ENCODE data around the gene SVIL. TPM values are rescaled to one million over a fixed set of nuclear protein-coding genes. Genes with fewer than 3 reads are reported as not detected.
"Not testable (repeated sequence)": the region's sequence is repeated elsewhere in the genome, so short reads cannot be mapped to it uniquely, and the experiment has no call there.

Gene SVIL
- total and polyA plus RNA-seq, 4 donors: 3.1 to 26.0 (median 9.4) TPM

- not testable (repeated sequence) for DNase-seq (ENCODE audit: low spot score); H3K27ac ChIP-seq (ENCODE audit: low read depth in 1 of 2, low read length in 2 of 2); H3K9me3 ChIP-seq (ENCODE audit: control insufficient read depth in 4 of 4, low read length in 3 of 4); H3K4me3 ChIP-seq (ENCODE audit: low read depth in 1 of 3, low read length in 3 of 3); H3K9ac ChIP-seq (ENCODE audit: low read depth in 1 of 2, low read length in 2 of 2); H3K4me1 ChIP-seq (ENCODE audit: control insufficient read depth in 4 of 4, insufficient read depth in 4 of 4, low read length in 3 of 4); H3K27me3 ChIP-seq (ENCODE audit: control insufficient read depth in 4 of 4, insufficient read depth in 4 of 4, low read length in 3 of 4)
- 88% methylated on average over 8 of the region's 8 CpGs for WGBS
- H3K36me3 ChIP-seq (ENCODE audit: control insufficient read depth in 4 of 4, insufficient read depth in 3 of 4, low read depth in 1 of 4, low read length in 3 of 4): peaks cover 9 to 46% (median 25%) of the 10 kb centered on the region in 4 donors
These were observed 150.1 kb downstream of the SVIL start for GRCh38 chr10:29484677-29485076.

DNA sequence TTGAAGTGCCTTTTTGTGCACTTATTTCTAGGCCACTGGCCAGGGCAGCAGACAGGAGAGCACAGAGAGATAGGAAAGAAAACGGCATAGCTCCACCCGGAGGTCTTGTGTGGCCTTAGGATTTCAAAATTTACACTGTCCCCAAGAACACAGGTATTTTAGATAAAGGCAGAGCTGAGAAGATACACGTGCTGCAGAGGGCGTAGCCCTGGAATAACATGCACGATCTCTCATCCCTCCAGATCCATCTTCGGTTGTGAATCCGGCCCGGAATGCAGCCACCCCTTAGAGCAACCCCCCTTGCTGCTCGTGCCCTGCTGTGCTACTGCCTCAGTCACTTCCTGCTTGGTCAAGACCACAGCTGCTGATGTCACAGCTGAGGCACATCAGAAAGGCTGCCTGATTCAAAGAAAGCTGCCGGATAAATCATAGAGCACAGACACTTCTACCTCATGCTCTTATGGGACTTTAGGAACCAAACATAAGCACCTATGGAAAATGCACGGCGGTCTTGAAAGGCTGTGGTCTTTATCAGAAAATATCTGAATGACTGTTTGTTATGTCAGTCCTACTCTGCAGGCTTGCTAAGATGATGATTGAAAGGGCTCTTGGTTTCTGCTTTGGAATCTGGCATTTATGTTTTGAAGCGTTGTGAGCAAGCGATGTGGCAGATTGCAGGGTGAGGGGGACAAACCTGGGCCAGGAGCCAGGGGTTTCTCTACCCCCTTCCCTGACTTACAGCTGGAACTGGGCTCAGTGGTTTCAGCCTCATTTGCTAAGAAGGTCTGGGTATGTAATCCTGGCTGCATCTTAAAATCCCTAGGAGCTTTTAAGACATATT, 152.0 kb downstream of the SVIL start:
- peaks cover 2 to 7% (median 3%) of the 10 kb centered on the region in 4 donors for H3K4me1 ChIP-seq (ENCODE audit: control insufficient read depth in 4 of 4, insufficient read depth in 4 of 4, low read length in 3 of 4)
- no peaks in the 10 kb centered on the region for H3K27me3 ChIP-seq (ENCODE audit: control insufficient read depth in 4 of 4, insufficient read depth in 4 of 4, low read length in 3 of 4)
- TF ChIP-seq NR2F2 (IDR thresholded peaks at IDR 0.05) (no peak), EGR1 (IDR thresholded peaks at IDR 0.05; ENCODE audit: low read depth in 2 of 2) (no peak), FOXA2 (IDR thresholded peaks at IDR 0.05) (no peak), JUND (IDR thresholded peaks at IDR 0.05) (no peak), HNF4G (IDR thresholded peaks at IDR 0.05) (no peak), YY1 (IDR thresholded peaks at IDR 0.05) (no peak), RAD21 (IDR thresholded peaks at IDR 0.05) (no peak), RXRA (IDR thresholded peaks at IDR 0.05) (no peak), GABPA (IDR thresholded peaks at IDR 0.05 in 1 of 2, conservative IDR thresholded peaks at IDR 0.05 in 1 of 2) (no peak), SP1 (IDR thresholded peaks at IDR 0.05) (no peak), TAF1 (conservative IDR thresholded peaks at IDR 0.05) (no peak)
- TF ChIP-seq, protein P1, sequence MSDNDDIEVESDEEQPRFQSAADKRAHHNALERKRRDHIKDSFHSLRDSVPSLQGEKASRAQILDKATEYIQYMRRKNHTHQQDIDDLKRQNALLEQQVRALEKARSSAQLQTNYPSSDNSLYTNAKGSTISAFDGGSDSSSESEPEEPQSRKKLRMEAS (IDR thresholded peaks at IDR 0.05): no peak
- TF ChIP-seq, protein P2, sequence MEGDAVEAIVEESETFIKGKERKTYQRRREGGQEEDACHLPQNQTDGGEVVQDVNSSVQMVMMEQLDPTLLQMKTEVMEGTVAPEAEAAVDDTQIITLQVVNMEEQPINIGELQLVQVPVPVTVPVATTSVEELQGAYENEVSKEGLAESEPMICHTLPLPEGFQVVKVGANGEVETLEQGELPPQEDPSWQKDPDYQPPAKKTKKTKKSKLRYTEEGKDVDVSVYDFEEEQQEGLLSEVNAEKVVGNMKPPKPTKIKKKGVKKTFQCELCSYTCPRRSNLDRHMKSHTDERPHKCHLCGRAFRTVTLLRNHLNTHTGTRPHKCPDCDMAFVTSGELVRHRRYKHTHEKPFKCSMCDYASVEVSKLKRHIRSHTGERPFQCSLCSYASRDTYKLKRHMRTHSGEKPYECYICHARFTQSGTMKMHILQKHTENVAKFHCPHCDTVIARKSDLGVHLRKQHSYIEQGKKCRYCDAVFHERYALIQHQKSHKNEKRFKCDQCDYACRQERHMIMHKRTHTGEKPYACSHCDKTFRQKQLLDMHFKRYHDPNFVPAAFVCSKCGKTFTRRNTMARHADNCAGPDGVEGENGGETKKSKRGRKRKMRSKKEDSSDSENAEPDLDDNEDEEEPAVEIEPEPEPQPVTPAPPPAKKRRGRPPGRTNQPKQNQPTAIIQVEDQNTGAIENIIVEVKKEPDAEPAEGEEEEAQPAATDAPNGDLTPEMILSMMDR (IDR thresholded peaks at IDR 0.05; ENCODE audit: low read depth, low read length, missing input control): no peak
- TF ChIP-seq, protein P3, sequence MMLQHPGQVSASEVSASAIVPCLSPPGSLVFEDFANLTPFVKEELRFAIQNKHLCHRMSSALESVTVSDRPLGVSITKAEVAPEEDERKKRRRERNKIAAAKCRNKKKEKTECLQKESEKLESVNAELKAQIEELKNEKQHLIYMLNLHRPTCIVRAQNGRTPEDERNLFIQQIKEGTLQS (IDR thresholded peaks at IDR 0.05): no peak
- TF ChIP-seq, protein P4, sequence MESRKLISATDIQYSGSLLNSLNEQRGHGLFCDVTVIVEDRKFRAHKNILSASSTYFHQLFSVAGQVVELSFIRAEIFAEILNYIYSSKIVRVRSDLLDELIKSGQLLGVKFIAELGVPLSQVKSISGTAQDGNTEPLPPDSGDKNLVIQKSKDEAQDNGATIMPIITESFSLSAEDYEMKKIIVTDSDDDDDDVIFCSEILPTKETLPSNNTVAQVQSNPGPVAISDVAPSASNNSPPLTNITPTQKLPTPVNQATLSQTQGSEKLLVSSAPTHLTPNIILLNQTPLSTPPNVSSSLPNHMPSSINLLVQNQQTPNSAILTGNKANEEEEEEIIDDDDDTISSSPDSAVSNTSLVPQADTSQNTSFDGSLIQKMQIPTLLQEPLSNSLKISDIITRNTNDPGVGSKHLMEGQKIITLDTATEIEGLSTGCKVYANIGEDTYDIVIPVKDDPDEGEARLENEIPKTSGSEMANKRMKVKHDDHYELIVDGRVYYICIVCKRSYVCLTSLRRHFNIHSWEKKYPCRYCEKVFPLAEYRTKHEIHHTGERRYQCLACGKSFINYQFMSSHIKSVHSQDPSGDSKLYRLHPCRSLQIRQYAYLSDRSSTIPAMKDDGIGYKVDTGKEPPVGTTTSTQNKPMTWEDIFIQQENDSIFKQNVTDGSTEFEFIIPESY (IDR thresholded peaks at IDR 0.05): no peak
- TF ChIP-seq, protein P5, sequence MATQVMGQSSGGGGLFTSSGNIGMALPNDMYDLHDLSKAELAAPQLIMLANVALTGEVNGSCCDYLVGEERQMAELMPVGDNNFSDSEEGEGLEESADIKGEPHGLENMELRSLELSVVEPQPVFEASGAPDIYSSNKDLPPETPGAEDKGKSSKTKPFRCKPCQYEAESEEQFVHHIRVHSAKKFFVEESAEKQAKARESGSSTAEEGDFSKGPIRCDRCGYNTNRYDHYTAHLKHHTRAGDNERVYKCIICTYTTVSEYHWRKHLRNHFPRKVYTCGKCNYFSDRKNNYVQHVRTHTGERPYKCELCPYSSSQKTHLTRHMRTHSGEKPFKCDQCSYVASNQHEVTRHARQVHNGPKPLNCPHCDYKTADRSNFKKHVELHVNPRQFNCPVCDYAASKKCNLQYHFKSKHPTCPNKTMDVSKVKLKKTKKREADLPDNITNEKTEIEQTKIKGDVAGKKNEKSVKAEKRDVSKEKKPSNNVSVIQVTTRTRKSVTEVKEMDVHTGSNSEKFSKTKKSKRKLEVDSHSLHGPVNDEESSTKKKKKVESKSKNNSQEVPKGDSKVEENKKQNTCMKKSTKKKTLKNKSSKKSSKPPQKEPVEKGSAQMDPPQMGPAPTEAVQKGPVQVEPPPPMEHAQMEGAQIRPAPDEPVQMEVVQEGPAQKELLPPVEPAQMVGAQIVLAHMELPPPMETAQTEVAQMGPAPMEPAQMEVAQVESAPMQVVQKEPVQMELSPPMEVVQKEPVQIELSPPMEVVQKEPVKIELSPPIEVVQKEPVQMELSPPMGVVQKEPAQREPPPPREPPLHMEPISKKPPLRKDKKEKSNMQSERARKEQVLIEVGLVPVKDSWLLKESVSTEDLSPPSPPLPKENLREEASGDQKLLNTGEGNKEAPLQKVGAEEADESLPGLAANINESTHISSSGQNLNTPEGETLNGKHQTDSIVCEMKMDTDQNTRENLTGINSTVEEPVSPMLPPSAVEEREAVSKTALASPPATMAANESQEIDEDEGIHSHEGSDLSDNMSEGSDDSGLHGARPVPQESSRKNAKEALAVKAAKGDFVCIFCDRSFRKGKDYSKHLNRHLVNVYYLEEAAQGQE (IDR thresholded peaks at IDR 0.05): no peak
- H3K27ac ChIP-seq (ENCODE audit: low read depth in 1 of 2, low read length in 2 of 2): no peak overlapping the region
- no peak overlapping the region for H3K9ac ChIP-seq (ENCODE audit: low read depth in 1 of 2, low read length in 2 of 2)
- 81% methylated on average over 13 of the region's 14 CpGs for WGBS
- H3K4me3 ChIP-seq (ENCODE audit: low read depth in 1 of 3, low read length in 3 of 3): no peak overlapping the region
- DNase-seq (ENCODE audit: low spot score): no peak
- H3K36me3 ChIP-seq (ENCODE audit: control insufficient read depth in 4 of 4, insufficient read depth in 3 of 4, low read depth in 1 of 4, low read length in 3 of 4): peaks cover 7 to 38% (median 19%) of the 10 kb centered on the region in 4 donors
- H3K9me3 ChIP-seq (ENCODE audit: control insufficient read depth in 4 of 4, low read length in 3 of 4): no peaks in the 10 kb centered on the region
